Calu3 (cell line): ENCODE results near the gene ASPA. TPM values are rescaled to one million over a fixed set of nuclear protein-coding genes. Genes with fewer than 3 reads are reported as not detected.

Experiments used
- BruUV-seq: library from RNA; stranded (reverse); fragments of 400-500 nt; replicated peaks from 2 replicates; lab custom pipeline; 2021; lab: Mats Ljungman, UMichigan
- CTCF ChIA-PET: fragments of 300-600 bp; sonication (Branson Sonifier 250); formaldehyde crosslinking; loops from one replicate; lab custom pipeline; 2022; ENCODE audit warnings: antibody characterized with exemption; lab: Charles Lee
- DNase-seq: peaks from one replicate; pipeline ENCODE4 v3.0.0; 2022
- H3K27ac Mint-ChIP-seq: one replicate; pipeline ENCODE4 v1.8.0; 2022; ENCODE audit warnings: mixed read lengths; ENCODE audit not compliant: unreplicated experiment
- H3K27me3 Mint-ChIP-seq: one replicate; pipeline ENCODE4 v1.8.0; 2022; ENCODE audit warnings: mixed read lengths; ENCODE audit not compliant: unreplicated experiment
- H3K36me3 Mint-ChIP-seq: one replicate; pipeline ENCODE4 v1.8.0; 2022; ENCODE audit warnings: mild to moderate bottlenecking, moderate library complexity, mixed read lengths; ENCODE audit not compliant: insufficient read depth, unreplicated experiment
- H3K4me1 Mint-ChIP-seq: one replicate; pipeline ENCODE4 v1.8.0; 2022; ENCODE audit warnings: mild to moderate bottlenecking, low read depth, mixed read lengths; ENCODE audit not compliant: unreplicated experiment
- H3K4me3 Mint-ChIP-seq: one replicate; pipeline ENCODE4 v1.8.0; 2022; ENCODE audit warnings: mild to moderate bottlenecking, low read depth, moderate library complexity, mixed read lengths; ENCODE audit not compliant: unreplicated experiment
- H3K9me3 Mint-ChIP-seq: one replicate; pipeline ENCODE4 v1.8.0; 2022; ENCODE audit warnings: low read depth, mixed read lengths; ENCODE audit not compliant: unreplicated experiment
- intact Hi-C: fragments of 100-400 bp; cut with micrococcal nuclease; formaldehyde crosslinking; loops from one replicate; pipeline ENCODE4 v1.10.0; 2022; ENCODE audit not compliant: unreplicated experiment
- total RNA-seq: library from RNA; stranded (reverse); gene quantifications from 2 replicates; pipeline ENCODE4 v1.2.3, GENCODE V29; 2022
- TF ChIP-seq, protein P1 (sequence below): fragments of 200-600 bp; IDR thresholded peaks from one replicate; pipeline ENCODE4 v1.8.0; 2022; ENCODE audit warnings: antibody characterized with exemption; ENCODE audit not compliant: unreplicated experiment

Gene ASPA
- total RNA-seq, 1 experiment from 2014 or later: not detected

DNA sequence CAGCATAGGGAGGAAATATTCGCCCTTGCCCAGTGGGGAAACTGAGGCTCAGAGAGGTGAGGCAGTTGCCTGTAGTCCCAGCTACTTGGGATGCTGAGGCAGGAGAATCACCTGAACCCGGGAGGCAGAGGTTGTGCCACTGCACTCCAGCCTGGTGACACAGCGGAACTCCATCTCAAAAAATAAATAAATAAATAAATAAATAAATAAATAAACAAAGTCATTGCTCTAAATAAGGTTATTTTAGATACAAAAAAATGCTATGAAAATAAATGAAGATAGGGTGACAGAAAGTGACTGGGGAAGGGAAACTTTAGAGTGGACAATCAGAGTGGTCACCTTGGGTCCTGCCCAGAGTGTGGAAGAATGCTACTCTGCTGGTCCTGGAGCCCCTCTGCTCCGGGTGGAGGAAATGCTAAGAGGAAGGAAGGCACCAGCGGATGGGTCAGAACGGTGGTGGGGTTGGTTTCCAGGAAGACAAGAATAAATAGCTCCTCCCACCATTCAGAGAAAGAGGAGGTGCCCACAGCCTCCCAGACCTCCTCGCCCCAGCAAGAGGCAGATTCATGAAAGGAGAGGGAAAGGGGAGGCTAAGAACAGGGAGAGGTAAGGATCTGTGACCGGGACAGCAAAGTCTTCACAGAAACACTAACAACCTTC lies 64.2 kb downstream of the ASPA start:
- no TSS peak for BruUV-seq
- intact Hi-C loops: no loop called here
- Mint-ChIP-seq H3K27ac (no peak overlapping the region), H3K4me3 (no peak overlapping the region), H3K27me3 (no peaks in the 10 kb centered on the region), H3K36me3 (no peaks in the 10 kb centered on the region), H3K4me1 (no peaks in the 10 kb centered on the region), H3K9me3 (no peaks in the 10 kb centered on the region)
- no peak for DNase-seq
- TF ChIP-seq, protein P1, sequence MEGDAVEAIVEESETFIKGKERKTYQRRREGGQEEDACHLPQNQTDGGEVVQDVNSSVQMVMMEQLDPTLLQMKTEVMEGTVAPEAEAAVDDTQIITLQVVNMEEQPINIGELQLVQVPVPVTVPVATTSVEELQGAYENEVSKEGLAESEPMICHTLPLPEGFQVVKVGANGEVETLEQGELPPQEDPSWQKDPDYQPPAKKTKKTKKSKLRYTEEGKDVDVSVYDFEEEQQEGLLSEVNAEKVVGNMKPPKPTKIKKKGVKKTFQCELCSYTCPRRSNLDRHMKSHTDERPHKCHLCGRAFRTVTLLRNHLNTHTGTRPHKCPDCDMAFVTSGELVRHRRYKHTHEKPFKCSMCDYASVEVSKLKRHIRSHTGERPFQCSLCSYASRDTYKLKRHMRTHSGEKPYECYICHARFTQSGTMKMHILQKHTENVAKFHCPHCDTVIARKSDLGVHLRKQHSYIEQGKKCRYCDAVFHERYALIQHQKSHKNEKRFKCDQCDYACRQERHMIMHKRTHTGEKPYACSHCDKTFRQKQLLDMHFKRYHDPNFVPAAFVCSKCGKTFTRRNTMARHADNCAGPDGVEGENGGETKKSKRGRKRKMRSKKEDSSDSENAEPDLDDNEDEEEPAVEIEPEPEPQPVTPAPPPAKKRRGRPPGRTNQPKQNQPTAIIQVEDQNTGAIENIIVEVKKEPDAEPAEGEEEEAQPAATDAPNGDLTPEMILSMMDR: no peak
- CTCF ChIA-PET: no interaction called here

DNA sequence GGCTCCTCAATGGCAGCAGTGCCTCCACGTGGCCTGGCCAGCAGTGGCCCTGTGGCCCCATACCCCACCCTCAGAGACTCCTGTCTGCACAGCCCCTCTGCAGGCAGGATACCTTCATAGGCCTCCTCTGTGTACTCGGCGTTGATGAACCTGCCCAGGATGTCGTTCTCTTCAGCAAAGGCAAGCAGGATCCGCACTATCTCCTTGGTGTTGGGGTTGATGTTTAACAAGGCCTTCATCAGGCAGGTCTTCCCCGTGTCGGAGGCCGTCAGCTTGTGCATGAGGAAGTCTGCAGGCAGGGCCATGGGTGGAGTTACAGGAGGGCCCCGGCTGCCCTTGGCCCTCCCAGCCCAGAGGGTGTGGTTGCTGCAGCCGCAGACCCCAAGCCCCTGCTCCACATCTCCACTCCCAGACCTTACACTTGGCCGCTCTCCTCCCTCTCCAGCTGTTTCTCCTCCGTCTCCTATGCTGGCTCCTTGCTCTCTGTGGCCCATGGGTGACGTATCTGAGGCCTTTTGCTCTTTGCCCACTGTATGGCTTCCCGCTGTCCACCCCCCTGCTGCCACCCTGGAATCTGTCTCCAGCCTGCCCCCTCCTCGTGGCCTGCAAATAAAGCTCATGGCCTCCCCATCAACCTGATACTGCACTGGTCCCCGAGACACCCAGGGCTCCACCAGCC lies 66.8 kb downstream of the ASPA start:
- no TSS peak for BruUV-seq
- intact Hi-C loops: no loop called here
- TF ChIP-seq, protein P1: no peak
- no peaks in the 10 kb centered on the region for H3K36me3 Mint-ChIP-seq
- CTCF ChIA-PET: no interaction called here
- H3K4me3 Mint-ChIP-seq: no peak overlapping the region
- no peaks in the 10 kb centered on the region for H3K9me3 Mint-ChIP-seq
- no peak overlapping the region for H3K27ac Mint-ChIP-seq
- no peaks in the 10 kb centered on the region for H3K4me1 Mint-ChIP-seq
- DNase-seq: no peak
- no peaks in the 10 kb centered on the region for H3K27me3 Mint-ChIP-seq

DNA sequence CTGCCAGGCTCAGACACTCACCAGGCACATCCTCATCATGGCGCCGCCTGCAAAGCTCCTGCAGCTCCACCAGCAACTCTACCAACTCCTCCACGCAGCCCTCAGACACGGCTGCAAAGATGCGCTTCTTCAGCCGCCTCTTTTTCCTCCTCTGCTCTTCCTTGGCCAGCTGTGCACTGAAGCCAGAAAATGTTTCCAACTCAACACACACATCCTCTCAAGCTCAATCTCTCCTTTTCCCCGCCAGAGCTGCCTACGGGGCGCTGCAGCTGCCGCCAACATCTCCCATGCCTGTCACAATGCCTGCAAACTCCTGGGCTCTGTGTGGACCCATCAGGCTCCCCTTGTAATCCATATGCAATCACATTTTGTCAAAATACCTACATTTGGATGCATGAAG lies 67.7 kb downstream of the ASPA start:
- H3K9me3 Mint-ChIP-seq: no peaks in the 10 kb centered on the region
- H3K27me3 Mint-ChIP-seq: no peaks in the 10 kb centered on the region
- no peaks in the 10 kb centered on the region for H3K36me3 Mint-ChIP-seq
- intact Hi-C loops: no loop called here
- TF ChIP-seq, protein P1: no peak
- CTCF ChIA-PET: no interaction called here
- H3K27ac Mint-ChIP-seq: no peak overlapping the region
- no peak overlapping the region for H3K4me3 Mint-ChIP-seq
- no peak for DNase-seq
- H3K4me1 Mint-ChIP-seq: no peaks in the 10 kb centered on the region
- no TSS peak for BruUV-seq

DNA sequence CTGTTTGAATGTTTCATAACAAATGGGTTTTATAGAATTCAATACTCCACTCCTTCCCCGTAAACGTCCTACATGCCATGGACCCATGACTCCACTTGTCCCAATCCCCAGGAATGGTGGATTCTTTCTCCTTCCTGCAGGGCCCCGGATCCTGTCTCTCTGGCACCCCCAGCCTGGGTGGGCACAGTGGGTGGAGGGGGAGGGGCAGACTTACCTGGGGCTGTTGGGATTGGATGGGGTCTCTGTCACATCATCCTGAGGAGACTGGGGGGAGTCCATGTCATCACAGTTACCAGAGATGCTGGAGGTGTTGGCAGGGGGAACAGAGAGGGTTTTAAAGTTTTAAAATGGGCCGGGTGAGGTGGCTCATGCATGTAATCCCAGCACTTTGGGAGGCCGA lies 68.6 kb downstream of the ASPA start:
- CTCF ChIA-PET: no interaction called here
- DNase-seq: no peak
- no TSS peak for BruUV-seq
- TF ChIP-seq, protein P1: no peak
- H3K9me3 Mint-ChIP-seq: peaks cover under 1% of the 10 kb centered on the region
- intact Hi-C loops: no loop called here
- no peak overlapping the region for H3K27ac Mint-ChIP-seq
- no peaks in the 10 kb centered on the region for H3K36me3 Mint-ChIP-seq
- no peaks in the 10 kb centered on the region for H3K4me1 Mint-ChIP-seq
- no peak overlapping the region for H3K4me3 Mint-ChIP-seq
- H3K27me3 Mint-ChIP-seq: peaks cover 6% of the 10 kb centered on the region
